ENCODE measurements around the gene PLA2G2C. TPM values are rescaled to one million over a fixed set of nuclear protein-coding genes. Genes with fewer than 3 reads are reported as not detected.
A peak's percentile ranks its signal among the peaks of the same experiment; 100 is the strongest.

The PLA2G2C gene
- total and polyA plus RNA-seq, 2 experiments from 2014 or later, result not detected

DNA sequence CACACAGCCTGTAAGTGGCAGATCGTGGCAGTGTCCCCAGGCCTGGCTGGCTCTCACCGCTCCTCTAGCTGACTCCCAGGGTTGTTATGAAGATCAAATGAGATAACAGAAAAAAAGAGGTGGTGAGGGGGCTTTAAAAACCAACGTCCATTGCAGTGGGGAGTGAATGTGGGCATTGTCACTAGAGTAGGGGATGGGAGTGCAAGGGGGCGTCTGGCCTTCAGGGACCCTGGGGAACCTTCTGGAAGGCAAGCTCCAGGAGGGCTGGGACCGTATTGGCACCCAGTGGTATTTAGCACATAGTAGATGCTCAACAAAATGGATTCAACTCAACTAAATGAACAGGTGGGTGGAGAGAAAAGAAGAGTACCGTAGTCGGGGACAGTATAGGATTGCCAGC lies 70.4 kb downstream of the PLA2G2C start:
- Histone ChIP-seq H3K79me2 (replicated peaks; ENCODE audit: insufficient read depth) (no peaks in the 10 kb centered on the region), H3K4me3 (no peak overlapping the region), H3K9me2 (ENCODE audit: insufficient read depth) (no peaks in the 10 kb centered on the region; the same call in 1 of the 2 replicates), H3K27me3 (ENCODE audit: insufficient read depth) (no peaks in the 10 kb centered on the region), H3F3A (replicated peaks; ENCODE audit: low read depth) (no peaks in the 10 kb centered on the region), H3K27ac (ENCODE audit: low read depth) (no peak overlapping the region), H4K20me1 (replicated peaks; ENCODE audit: insufficient read depth) (no peaks in the 10 kb centered on the region), H3K36me3 (ENCODE audit: insufficient read depth) (no peaks in the 10 kb centered on the region), H3K4me2 (no peak overlapping the region), H2AFZ (no peak overlapping the region), H3K4me1 (ENCODE audit: insufficient read depth) (no peaks in the 10 kb centered on the region)
- Mint-ChIP-seq H3K27ac (no peak overlapping the region), H3K9me3 (0 out of 3 replicates have a peak, but pooled peaks cover 3% of the 10 kb centered on the region), H3K27me3 (ENCODE audit: insufficient read depth, low read depth, poor library complexity) (peaks cover 4% of the 10 kb centered on the region), H3K36me3 (ENCODE audit: low read depth) (no peaks in the 10 kb centered on the region), H3K4me1 (peaks cover 8% of the 10 kb centered on the region), H3K4me3 (no peak overlapping the region)
- TF ChIP-seq EZH2phosphoT487 (IDR thresholded peaks at IDR 0.05; ENCODE audit: unreplicated experiment) (no peak), POLR2AphosphoS5 (IDR thresholded peaks at IDR 0.05; ENCODE audit: low read depth) (no peak)
- TF ChIP-seq, protein P1, sequence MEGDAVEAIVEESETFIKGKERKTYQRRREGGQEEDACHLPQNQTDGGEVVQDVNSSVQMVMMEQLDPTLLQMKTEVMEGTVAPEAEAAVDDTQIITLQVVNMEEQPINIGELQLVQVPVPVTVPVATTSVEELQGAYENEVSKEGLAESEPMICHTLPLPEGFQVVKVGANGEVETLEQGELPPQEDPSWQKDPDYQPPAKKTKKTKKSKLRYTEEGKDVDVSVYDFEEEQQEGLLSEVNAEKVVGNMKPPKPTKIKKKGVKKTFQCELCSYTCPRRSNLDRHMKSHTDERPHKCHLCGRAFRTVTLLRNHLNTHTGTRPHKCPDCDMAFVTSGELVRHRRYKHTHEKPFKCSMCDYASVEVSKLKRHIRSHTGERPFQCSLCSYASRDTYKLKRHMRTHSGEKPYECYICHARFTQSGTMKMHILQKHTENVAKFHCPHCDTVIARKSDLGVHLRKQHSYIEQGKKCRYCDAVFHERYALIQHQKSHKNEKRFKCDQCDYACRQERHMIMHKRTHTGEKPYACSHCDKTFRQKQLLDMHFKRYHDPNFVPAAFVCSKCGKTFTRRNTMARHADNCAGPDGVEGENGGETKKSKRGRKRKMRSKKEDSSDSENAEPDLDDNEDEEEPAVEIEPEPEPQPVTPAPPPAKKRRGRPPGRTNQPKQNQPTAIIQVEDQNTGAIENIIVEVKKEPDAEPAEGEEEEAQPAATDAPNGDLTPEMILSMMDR (conservative IDR thresholded peaks at IDR 0.05; ENCODE audit: low read depth in 2 of 2), result no peak
- DNase-seq (ENCODE audit: low spot score), result no peak
- ATAC-seq, result no peak

DNA sequence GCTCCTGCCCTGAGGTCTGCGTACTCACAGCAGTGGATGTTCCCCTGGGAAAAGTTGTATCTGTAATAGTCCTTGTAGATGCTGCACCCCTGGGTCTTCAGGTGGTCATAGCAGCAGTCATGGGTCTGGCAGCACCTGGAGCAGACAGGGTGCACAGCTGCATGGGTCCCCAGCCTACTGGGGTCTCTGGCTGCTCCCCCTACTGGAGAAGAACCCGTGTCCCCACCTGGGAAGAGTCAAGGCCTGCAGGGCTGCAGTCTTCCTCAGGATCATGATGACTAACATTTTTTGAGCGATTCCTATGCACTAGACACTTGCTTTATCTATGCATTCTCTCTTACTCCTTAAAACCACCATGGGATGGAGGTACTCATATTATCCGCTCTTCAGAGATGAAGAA lies 70.8 kb downstream of the PLA2G2C start:
- Histone ChIP-seq H3K9me2 (ENCODE audit: insufficient read depth) (no peaks in the 10 kb centered on the region; the same call in 1 of the 2 replicates), H3K79me2 (replicated peaks; ENCODE audit: insufficient read depth) (no peaks in the 10 kb centered on the region), H3K27me3 (ENCODE audit: insufficient read depth) (no peaks in the 10 kb centered on the region), H4K20me1 (replicated peaks; ENCODE audit: insufficient read depth) (no peaks in the 10 kb centered on the region), H3K4me3 (no peak overlapping the region), H3F3A (replicated peaks; ENCODE audit: low read depth) (no peaks in the 10 kb centered on the region), H3K4me1 (ENCODE audit: insufficient read depth) (no peaks in the 10 kb centered on the region), H3K36me3 (ENCODE audit: insufficient read depth) (no peaks in the 10 kb centered on the region), H3K27ac (ENCODE audit: low read depth) (no peak overlapping the region), H2AFZ (no peak overlapping the region), H3K4me2 (no peak overlapping the region)
- Mint-ChIP-seq H3K4me1 (peaks cover 13% of the 10 kb centered on the region), H3K9me3 (0 out of 3 replicates have a peak, but pooled peaks cover 3% of the 10 kb centered on the region), H3K27ac (no peak overlapping the region), H3K4me3 (no peak overlapping the region), H3K27me3 (ENCODE audit: insufficient read depth, low read depth, poor library complexity) (peaks cover 4% of the 10 kb centered on the region), H3K36me3 (ENCODE audit: low read depth) (no peaks in the 10 kb centered on the region)
- DNase-seq (ENCODE audit: low spot score) (peak; percentile 39), ATAC-seq (peak; percentile 70)
- TF ChIP-seq, protein P1 (conservative IDR thresholded peaks at IDR 0.05; ENCODE audit: low read depth in 2 of 2), result peak; percentile 44 to 63
- TF ChIP-seq POLR2AphosphoS5 (IDR thresholded peaks at IDR 0.05; ENCODE audit: low read depth) (no peak), EZH2phosphoT487 (IDR thresholded peaks at IDR 0.05; ENCODE audit: unreplicated experiment) (no peak)

DNA sequence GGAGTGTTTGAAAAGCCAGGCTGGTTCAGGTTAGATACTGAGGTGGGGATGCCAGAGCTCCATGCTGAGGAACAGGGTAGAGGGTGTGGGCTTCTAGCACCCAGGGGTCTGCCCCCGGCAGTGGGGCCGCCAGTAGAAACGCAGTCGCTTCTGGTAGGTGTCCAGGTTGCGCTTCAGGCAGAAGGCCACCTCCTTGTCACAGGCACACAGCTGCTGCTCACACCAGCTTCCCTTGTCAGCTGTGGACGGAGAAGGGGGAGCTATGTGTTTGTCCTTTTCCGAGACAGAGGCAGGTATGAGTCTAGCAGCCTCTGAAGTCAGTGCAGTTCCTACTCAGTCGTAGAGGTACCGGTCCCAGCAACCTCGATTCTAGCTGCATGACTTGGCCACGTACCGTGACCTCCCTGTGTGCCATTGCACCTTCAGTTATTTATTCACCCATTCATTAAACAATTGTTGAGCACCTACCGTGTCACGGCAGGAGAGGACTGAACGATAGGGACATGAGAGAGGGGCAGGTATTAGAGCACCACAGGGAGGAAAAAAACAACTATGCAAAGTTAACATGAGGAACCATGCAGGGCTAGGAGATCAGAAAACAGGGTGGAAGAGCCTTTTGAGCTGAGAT lies 72.2 kb downstream of the PLA2G2C start:
- H3K27ac Mint-ChIP-seq, result no peak overlapping the region
- no peaks in the 10 kb centered on the region for H3K36me3 Mint-ChIP-seq (ENCODE audit: low read depth)
- H2AFZ ChIP-seq, result no peak overlapping the region
- H3K27me3 Mint-ChIP-seq (ENCODE audit: insufficient read depth, low read depth, poor library complexity), result peaks cover 4% of the 10 kb centered on the region
- H3K4me1 Mint-ChIP-seq, result peaks cover 13% of the 10 kb centered on the region
- H4K20me1 ChIP-seq (replicated peaks; ENCODE audit: insufficient read depth), result no peaks in the 10 kb centered on the region
- H3F3A ChIP-seq (replicated peaks; ENCODE audit: low read depth), result no peaks in the 10 kb centered on the region
- no peak overlapping the region for H3K4me3 Mint-ChIP-seq
- H3K27ac ChIP-seq (ENCODE audit: low read depth), result no peak overlapping the region
- no peak overlapping the region for H3K4me3 ChIP-seq
- no peaks in the 10 kb centered on the region; the same call in 1 of the 2 replicates for H3K9me2 ChIP-seq (ENCODE audit: insufficient read depth)
- DNase-seq (ENCODE audit: low spot score) (no peak), ATAC-seq (peak; percentile 57)
- no peaks in the 10 kb centered on the region for H3K36me3 ChIP-seq (ENCODE audit: insufficient read depth)
- H3K79me2 ChIP-seq (replicated peaks; ENCODE audit: insufficient read depth), result no peaks in the 10 kb centered on the region
- no peaks in the 10 kb centered on the region for H3K4me1 ChIP-seq (ENCODE audit: insufficient read depth)
- H3K4me2 ChIP-seq, result no peak overlapping the region
- H3K9me3 Mint-ChIP-seq, result 0 out of 3 replicates have a peak, but pooled peaks cover 3% of the 10 kb centered on the region
- H3K27me3 ChIP-seq (ENCODE audit: insufficient read depth), result no peaks in the 10 kb centered on the region
- no peak for TF ChIP-seq ZNF114 (CRISPR knock-in tag; IDR thresholded peaks at IDR 0.05)
- TF ChIP-seq, protein P2, sequence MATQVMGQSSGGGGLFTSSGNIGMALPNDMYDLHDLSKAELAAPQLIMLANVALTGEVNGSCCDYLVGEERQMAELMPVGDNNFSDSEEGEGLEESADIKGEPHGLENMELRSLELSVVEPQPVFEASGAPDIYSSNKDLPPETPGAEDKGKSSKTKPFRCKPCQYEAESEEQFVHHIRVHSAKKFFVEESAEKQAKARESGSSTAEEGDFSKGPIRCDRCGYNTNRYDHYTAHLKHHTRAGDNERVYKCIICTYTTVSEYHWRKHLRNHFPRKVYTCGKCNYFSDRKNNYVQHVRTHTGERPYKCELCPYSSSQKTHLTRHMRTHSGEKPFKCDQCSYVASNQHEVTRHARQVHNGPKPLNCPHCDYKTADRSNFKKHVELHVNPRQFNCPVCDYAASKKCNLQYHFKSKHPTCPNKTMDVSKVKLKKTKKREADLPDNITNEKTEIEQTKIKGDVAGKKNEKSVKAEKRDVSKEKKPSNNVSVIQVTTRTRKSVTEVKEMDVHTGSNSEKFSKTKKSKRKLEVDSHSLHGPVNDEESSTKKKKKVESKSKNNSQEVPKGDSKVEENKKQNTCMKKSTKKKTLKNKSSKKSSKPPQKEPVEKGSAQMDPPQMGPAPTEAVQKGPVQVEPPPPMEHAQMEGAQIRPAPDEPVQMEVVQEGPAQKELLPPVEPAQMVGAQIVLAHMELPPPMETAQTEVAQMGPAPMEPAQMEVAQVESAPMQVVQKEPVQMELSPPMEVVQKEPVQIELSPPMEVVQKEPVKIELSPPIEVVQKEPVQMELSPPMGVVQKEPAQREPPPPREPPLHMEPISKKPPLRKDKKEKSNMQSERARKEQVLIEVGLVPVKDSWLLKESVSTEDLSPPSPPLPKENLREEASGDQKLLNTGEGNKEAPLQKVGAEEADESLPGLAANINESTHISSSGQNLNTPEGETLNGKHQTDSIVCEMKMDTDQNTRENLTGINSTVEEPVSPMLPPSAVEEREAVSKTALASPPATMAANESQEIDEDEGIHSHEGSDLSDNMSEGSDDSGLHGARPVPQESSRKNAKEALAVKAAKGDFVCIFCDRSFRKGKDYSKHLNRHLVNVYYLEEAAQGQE (IDR thresholded peaks at IDR 0.05; ENCODE audit: unreplicated experiment), result no peak
- TF ChIP-seq STAT1 (IDR thresholded peaks at IDR 0.05; ENCODE audit: unreplicated experiment), result no peak
- TF ChIP-seq EZH2 (IDR thresholded peaks at IDR 0.05; ENCODE audit: low read depth, unreplicated experiment), result no peak
- TF ChIP-seq, protein P1 (conservative IDR thresholded peaks at IDR 0.05; ENCODE audit: low read depth in 2 of 2), result no peak
- TF ChIP-seq POLR2AphosphoS5 (IDR thresholded peaks at IDR 0.05; ENCODE audit: low read depth), result no peak
- TF ChIP-seq EZH2phosphoT487 (IDR thresholded peaks at IDR 0.05; ENCODE audit: unreplicated experiment), result no peak
